Fibroblast of pulmonary artery (primary cell): ENCODE measurements around the gene PAX8.

Experiments used
- DNase-seq: peaks from one replicate; pipeline ENCODE4 v3.0.0-alpha.2; 2010; ENCODE audit warnings: low read depth
- H3K4me3 ChIP-seq: replicated peaks from 2 replicates; pipeline ENCODE4 v1.5.1; 2011; ENCODE audit warnings: low read depth, mild to moderate bottlenecking, control low read depth, low read length, moderate library complexity
- TF ChIP-seq, protein P1 (sequence below): IDR thresholded peaks from 2 replicates; pipeline ENCODE4 v1.5.1; 2011; ENCODE audit warnings: mild to moderate bottlenecking, control low read depth, low read length, inconsistent platforms; ENCODE audit errors: missing control alignments

Gene PAX8

DNA sequence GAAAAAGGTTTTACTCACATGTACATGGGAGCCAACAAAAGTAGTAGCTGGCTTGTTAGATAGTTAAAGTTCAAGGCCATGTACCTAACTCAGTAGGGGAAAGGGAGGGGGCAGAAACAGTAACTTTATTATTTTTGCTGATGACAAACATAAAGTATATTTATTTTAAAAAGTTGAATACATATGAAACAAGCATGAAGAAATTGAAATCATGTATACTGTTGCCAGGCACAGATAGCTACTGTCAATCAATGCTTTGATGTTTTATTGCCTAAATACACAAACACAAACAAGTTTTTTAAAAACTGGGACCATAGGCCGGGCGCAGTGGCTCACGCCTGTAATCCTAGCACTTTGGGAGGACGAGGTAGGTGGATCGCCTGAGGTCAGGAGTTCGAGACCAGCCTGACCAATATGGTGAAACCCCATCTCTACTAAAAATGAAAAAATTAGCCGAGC lies 112.5 kb downstream of the PAX8 start:
- TF ChIP-seq, protein P1, sequence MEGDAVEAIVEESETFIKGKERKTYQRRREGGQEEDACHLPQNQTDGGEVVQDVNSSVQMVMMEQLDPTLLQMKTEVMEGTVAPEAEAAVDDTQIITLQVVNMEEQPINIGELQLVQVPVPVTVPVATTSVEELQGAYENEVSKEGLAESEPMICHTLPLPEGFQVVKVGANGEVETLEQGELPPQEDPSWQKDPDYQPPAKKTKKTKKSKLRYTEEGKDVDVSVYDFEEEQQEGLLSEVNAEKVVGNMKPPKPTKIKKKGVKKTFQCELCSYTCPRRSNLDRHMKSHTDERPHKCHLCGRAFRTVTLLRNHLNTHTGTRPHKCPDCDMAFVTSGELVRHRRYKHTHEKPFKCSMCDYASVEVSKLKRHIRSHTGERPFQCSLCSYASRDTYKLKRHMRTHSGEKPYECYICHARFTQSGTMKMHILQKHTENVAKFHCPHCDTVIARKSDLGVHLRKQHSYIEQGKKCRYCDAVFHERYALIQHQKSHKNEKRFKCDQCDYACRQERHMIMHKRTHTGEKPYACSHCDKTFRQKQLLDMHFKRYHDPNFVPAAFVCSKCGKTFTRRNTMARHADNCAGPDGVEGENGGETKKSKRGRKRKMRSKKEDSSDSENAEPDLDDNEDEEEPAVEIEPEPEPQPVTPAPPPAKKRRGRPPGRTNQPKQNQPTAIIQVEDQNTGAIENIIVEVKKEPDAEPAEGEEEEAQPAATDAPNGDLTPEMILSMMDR, result no peak
- no peak for DNase-seq
- H3K4me3 ChIP-seq, result no peak overlapping the region
